T-helper 1 cell (primary cell): ENCODE results near the gene CHMP4B.
"Not testable (repeated sequence)": the region's sequence is repeated elsewhere in the genome, so short reads cannot be mapped to it uniquely, and the experiment has no call there.

Source experiments
- DNase-seq, 5 donors: peaks; one replicate each; pipeline ENCODE4 v3.0.0-alpha.2; 2012 to 2020

The CHMP4B gene

GRCh38 chr20:33790566-33790965, 20.6 kb upstream of the CHMP4B start:
- no peak for DNase-seq

GRCh38 chr20:33791021-33791420, 20.1 kb upstream of the CHMP4B start:
- DNase-seq: no peak

- no peak for DNase-seq
These were observed 19.6 kb upstream of the CHMP4B start for GRCh38 chr20:33791540-33791939.

GRCh38 chr20:33791959-33792597, 19.1 kb upstream of the CHMP4B start:
- DNase-seq: peak in 4 of 5 donors; percentile 22 to 33 (median 28)

GRCh38 chr20:33792598-33792989, 18.6 kb upstream of the CHMP4B start:
- DNase-seq: not testable (repeated sequence)

DNA sequence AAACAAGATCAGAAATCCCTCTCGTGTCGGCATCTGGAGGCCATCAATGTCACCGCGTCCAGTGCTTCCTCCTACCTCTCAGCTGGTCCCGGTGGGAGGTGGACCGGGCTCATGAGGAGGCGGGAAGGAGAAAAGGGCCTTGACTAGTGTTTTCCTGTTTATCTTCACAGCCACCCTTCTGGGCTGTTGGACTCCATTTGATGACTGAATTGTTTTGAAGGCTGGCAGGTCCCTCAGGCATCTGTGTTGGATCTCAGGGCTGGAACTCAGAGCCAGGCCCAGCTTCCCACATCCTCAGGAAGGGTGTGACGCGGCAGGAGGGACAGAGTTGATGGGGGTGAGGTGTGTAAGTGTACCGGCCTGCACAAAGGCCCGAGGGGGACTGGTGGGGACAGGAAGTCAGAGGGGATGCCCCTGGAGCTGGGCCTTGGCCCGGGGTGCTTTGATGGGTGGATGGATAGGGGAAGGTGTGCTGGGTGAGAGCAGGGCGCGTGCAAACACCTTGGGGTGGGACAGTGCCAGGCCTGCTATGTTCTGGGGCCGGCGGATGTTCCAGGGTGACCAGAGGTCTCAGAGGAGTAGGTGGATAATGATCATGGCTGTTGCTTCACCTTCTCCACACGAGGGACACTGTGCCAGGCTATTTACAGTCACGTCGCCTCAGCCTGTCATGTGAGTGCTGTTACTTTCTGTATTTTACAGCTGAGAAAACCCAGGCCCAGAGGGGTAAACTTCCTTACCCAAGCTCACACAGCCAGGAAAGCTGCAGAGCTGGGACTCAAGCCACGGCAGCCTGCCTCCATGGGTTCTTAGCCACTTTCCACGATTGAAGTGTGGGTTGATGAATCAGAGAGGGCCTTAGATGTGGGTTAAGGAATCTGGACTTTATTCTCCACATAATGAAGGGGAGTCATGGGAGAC, 17.9 kb upstream of the CHMP4B start:
- no peak for DNase-seq

DNA sequence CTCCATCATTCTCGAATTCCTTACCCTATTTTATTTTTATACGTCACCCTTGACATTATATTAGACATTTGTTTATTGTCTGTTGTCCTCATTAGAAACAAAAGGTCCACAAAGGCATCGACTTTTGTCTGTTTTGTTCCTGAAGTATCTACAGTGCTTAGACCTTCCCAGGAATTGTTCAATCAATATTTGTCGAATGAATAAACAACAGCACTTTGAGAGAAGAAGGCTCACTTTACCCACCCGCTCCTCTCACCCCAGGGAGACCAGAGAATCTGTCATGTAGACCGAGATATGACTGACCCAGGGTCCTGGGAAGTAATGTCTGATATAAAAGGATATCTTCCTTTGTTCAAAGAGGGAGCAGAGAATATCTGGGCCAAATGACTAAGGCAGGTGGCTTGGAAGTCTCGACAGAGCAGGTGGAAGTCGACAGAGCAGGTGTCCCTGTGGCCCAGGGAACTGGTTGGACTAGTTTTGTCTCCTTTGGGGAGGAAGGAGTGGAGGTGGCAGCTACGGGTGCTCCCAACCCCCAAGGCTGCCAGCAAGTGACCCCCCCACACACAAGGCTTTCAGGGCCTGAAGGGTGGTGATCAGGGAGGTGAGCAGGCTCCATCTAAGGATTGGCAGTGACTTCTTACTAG, 14.8 kb upstream of the CHMP4B start:
- DNase-seq: no peak

GRCh38 chr20:33796907-33797544, 14.1 kb upstream of the CHMP4B start:
- DNase-seq: no peak

DNA sequence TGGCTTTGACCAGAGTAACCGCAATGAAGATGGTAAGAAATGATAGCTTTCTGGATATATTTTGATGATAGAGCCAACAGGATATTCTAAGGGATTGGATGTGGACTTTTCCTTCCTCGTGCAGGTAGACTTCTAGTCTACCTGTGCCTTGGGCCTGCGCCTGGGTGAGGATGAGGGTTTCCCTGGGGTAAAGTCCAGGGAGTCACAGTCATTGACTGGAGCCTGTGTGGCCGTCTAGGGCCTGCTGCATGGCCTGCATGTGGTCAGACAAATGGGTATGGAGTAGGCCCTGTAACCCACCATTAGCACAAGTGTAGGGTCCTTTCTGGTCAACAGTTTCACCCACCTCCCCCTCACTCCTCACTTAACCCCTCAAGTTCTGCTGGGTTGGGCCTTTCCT, 12.7 kb upstream of the CHMP4B start:
- DNase-seq: no peak

DNA sequence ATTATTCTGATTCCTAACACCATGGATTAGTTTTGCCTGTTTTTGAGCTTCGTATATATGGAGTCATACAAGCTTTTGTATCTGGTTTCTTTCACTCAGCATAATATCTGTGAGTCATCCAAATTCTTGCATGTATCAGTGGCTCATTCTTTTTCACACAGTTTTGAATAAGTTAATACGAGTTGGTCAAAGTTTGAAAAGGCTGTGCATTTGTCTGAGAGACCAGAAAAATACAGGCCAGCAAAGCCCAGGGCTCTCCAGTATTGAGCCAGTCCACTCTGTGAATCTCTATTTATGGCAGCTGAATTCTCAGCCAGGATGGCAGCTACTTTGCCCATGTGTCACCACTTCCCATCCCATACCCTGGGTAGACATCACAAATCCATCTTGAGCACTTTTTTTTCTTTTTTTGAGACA, 7.2 kb upstream of the CHMP4B start:
- no peak for DNase-seq

DNA sequence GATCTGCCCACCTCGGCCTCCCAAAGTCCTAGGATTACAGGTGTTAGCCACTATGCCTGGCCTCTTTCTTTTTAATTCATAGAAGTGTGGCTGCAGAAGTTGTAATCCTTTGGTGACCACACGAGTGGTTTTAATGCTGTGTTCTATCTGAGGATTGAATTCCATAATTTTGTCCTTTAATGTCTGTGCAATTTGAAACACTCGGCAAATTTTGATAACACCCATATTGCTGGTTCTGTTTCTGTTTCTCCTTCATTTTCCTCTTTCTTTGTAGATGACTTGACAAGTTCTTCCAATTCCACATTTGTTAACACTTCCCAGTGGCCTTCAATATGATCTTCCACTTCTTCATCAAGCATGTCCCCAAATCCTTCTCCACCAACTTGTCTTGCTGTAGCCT, 2.8 kb upstream of the CHMP4B start:
- DNase-seq: no peak

DNA sequence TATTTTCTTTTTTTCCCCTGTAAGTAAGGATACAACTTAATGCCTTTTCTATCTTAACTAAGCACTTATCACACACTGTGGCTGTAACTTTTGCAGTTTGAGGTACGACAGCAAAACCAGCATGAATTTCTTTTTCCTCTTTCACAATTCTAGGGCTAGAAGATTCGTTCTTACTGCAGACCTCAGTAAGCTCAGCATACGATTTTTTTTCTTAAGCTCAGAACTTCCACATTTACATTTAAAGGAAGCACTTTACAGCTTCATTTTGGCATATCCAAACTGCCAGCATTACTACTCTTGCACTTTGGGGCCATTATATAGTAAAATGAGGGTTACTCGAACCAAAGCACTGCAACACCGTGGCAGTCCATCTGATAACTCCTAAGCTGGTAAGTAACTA, 889 bp upstream of the CHMP4B start:
- DNase-seq: no peak

- DNase-seq: peak in 2 of 5 donors; percentile 5 to 12
These were observed 616 bp downstream of the CHMP4B start for GRCh38 chr20:33811776-33812151.

GRCh38 chr20:33812152-33812849, 1.2 kb downstream of the CHMP4B start:
- peak in 2 of 5 donors; percentile 5 to 16 for DNase-seq

DNA sequence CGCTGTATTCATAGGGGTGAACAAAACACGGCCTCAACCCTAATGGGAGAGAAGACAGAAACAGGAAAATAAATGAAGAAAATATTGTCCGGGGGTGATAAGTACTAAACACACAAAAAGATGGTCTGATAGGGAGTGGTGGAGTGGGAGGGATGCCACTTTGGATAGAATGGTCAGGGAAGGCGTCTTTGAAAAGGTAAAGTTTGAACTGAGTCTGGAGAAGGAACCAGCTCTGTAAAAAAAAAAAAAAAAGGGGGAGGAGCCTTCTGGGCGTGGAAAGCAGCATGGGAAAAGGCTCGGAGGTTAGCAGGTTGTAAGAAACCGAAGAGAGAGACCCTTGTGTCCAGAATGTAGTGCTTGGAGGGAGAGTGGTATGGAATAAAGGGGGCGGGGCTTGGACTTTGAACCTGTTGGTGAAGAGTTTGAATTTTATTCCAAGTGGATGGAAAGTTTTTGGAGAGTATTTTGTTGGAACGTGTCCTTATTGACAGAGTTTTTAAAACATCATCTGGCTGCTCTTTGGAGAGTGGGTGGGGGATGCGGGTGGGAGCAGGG, 1.8 kb downstream of the CHMP4B start:
- DNase-seq: no peak

DNA sequence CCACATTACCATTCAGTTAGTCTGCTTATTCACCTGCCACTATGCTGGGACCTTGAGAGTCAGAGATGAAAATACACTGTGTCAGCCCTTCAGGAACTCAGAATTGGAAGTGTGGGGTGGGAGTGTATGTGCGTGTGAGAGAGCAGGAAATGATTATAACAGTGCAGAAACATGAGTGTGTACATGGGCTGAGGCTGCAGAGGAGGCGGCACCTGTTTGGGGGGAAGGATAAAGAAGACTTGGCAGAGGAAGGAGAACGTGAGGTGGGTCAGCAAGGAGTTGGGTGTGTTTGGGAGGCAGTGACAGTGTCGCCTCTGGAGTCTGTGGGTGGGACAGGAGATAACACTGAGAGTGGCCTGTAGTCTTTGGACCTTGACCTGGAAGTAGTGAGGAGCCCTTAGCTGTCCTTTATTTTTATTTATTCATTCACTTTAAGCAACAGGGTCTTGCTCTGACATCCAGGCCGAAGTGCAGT, 3.1 kb downstream of the CHMP4B start:
- no peak for DNase-seq

DNA sequence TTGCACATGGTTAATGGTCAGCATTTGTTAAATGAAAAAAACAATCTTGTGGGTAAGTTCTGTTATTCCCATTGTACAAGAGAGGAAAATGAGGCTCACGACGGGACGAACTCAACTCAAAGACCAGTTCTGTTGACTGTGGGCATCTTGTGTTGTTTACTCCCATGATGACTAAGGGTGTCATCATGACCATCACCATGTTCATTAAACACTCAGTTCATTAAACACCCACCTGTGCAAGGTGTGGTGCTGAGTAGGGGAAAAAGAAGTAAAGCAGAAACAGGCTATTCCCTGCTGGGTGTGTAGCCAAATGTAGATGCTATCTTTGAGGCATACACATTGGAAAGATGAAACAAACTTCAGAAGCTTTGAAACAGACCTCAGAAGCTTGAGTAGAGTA, 4.5 kb downstream of the CHMP4B start:
- DNase-seq: no peak

GRCh38 chr20:33816191-33816590, 5.0 kb downstream of the CHMP4B start:
- DNase-seq: no peak

DNA sequence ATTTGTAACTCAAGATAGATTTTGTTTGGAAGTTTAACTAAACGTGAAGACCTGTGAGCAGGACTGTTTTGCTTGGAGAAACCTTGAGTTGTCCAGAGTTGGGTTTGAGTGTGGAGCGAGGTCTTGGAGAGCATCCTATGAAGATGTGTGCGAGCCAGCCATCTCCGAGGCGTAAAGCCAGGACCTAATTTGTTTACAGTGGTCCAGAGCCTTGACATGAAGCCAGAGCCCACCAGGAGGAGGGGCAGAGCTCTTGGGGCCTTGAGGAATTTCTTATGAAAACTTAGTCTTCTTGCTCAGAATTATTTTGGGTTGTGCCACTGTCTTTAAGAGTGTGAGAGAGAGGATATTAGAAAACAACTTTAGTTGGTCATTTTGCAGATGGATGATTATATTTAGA, 6.3 kb downstream of the CHMP4B start:
- DNase-seq: no peak

GRCh38 chr20:33819456-33819855, 8.3 kb downstream of the CHMP4B start:
- no peak for DNase-seq

- DNase-seq: no peak
These were observed 9.2 kb downstream of the CHMP4B start for GRCh38 chr20:33820362-33820761.

DNA sequence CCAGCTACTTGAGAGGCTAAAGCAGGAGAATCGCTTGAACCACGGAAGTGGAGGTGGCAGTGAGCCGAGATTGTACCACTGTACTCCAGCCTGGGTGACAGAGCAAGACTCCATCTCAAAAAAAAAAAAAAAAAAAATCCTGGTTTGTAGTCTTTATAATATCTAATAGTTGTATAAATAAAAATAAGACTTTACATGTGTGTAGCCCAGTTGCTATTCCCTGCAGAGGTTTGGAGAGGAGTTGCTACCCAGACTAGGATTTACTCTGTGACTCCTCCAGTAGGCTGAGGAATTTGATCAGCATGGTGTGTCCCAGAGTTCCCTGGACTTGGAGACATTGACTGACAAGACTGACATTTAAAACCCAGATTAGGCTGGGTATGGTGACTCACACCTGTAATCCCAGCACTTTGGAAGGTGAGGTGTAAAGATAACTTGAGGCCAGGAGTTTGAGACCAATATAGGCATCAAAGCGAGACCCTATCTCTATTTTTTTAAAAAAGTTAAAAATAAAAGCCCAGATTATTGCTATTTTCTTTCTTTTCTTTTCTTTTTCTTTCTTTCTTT, 10.2 kb downstream of the CHMP4B start:
- no peak for DNase-seq
